ENCODE measurements around the gene CPEB3.

The CPEB3 gene

DNA sequence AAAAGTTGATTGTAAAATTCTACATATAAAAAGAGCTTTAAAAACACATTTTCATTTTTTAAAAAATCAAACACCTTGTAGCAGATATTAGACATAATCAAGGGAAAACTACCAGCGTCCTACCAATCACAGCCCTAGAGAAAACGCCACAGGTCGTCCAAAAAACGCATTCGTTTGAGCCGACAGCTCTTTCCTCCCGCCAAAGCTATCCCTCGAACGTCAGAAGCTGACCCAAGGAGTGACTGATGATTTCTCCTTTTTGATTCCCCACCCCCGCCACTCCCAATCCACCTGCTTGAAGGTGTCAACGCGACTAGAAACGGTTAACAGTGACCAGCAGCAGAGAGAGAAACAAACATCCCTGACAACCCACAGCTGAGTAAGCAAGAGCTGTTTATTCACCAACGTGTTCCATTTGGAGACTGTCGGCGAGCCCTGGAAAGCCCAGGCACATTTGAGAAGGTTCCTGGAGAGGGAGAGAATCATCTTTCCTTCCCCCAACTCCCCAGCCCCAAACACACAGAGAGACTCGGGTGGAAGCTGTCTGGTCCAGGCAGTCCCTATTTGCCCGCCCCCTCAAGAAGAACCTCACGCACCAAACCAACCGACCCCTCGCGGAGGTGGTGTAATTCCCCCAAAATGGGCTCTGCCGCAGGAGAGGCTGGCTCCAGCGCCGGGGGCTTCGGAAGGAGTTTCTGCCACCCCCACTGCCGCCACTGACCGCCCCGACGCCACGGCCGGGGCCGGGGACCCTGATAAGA is 622 bp downstream of the CPEB3 start:
- Histone ChIP-seq H3K27ac (replicated peaks) (peak overlapping the region; percentile 79), H3K27me3 (ENCODE audit: insufficient read depth, poor library complexity, severe bottlenecking) (no peaks in the 10 kb centered on the region), H3K4me3 (replicated peaks; ENCODE audit: insufficient read depth, low read length) (peak overlapping the region; percentile 98)
- TF ChIP-seq GABPA (IDR thresholded peaks at IDR 0.05; ENCODE audit: low read depth): no peak
- DNase-seq (ENCODE audit: low read depth in 1 of 2, low spot score in 1 of 2): peak in 1 of 2 experiments; percentile 27

DNA sequence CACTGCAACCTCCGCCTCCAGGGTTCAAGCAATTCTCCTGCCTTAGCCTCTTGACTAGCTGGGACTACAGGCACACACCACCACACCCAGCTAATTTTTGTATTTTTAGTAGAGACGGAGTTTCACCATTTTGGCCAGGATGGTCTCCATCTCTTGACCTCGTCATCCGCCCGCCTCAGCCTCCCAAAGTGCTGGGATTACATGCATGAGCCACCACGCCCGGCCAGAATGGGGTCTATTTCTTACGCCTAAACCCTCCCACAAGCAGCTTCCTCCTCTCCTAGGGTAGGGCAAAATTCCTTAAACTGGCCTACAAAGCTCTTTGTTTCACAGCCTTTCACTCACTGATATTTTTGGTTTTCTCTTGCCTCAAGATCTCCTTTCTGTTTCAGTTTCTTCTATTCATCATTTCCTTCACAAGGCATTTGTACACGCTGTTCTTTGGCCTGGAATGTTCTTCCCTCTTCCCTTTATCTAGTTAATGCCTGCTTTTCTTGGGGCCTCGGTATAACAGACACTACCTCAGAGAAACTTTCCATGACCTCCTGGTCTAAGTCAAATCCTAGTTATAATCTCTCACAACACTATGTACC is 6.7 kb downstream of the CPEB3 start:
- Histone ChIP-seq H3K27me3 (ENCODE audit: insufficient read depth, poor library complexity, severe bottlenecking) (no peaks in the 10 kb centered on the region), H3K4me3 (replicated peaks; ENCODE audit: insufficient read depth, low read length) (no peak overlapping the region), H3K27ac (replicated peaks) (no peak overlapping the region)
- no peak for TF ChIP-seq SPI1 (IDR thresholded peaks at IDR 0.05; ENCODE audit: borderline replicate concordance, low read depth)
- no peak for TF ChIP-seq POLR2AphosphoS5 (IDR thresholded peaks at IDR 0.05; ENCODE audit: low read depth)
- TF ChIP-seq, protein P1, sequence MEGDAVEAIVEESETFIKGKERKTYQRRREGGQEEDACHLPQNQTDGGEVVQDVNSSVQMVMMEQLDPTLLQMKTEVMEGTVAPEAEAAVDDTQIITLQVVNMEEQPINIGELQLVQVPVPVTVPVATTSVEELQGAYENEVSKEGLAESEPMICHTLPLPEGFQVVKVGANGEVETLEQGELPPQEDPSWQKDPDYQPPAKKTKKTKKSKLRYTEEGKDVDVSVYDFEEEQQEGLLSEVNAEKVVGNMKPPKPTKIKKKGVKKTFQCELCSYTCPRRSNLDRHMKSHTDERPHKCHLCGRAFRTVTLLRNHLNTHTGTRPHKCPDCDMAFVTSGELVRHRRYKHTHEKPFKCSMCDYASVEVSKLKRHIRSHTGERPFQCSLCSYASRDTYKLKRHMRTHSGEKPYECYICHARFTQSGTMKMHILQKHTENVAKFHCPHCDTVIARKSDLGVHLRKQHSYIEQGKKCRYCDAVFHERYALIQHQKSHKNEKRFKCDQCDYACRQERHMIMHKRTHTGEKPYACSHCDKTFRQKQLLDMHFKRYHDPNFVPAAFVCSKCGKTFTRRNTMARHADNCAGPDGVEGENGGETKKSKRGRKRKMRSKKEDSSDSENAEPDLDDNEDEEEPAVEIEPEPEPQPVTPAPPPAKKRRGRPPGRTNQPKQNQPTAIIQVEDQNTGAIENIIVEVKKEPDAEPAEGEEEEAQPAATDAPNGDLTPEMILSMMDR (IDR thresholded peaks at IDR 0.05; ENCODE audit: insufficient read depth, low read length): no peak
- TF ChIP-seq, protein P2, sequence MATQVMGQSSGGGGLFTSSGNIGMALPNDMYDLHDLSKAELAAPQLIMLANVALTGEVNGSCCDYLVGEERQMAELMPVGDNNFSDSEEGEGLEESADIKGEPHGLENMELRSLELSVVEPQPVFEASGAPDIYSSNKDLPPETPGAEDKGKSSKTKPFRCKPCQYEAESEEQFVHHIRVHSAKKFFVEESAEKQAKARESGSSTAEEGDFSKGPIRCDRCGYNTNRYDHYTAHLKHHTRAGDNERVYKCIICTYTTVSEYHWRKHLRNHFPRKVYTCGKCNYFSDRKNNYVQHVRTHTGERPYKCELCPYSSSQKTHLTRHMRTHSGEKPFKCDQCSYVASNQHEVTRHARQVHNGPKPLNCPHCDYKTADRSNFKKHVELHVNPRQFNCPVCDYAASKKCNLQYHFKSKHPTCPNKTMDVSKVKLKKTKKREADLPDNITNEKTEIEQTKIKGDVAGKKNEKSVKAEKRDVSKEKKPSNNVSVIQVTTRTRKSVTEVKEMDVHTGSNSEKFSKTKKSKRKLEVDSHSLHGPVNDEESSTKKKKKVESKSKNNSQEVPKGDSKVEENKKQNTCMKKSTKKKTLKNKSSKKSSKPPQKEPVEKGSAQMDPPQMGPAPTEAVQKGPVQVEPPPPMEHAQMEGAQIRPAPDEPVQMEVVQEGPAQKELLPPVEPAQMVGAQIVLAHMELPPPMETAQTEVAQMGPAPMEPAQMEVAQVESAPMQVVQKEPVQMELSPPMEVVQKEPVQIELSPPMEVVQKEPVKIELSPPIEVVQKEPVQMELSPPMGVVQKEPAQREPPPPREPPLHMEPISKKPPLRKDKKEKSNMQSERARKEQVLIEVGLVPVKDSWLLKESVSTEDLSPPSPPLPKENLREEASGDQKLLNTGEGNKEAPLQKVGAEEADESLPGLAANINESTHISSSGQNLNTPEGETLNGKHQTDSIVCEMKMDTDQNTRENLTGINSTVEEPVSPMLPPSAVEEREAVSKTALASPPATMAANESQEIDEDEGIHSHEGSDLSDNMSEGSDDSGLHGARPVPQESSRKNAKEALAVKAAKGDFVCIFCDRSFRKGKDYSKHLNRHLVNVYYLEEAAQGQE (IDR thresholded peaks at IDR 0.05; ENCODE audit: insufficient replicate concordance, low read depth): no peak
- TF ChIP-seq GABPA (IDR thresholded peaks at IDR 0.05; ENCODE audit: low read depth): no peak
- DNase-seq (ENCODE audit: low read depth in 1 of 2, low spot score in 1 of 2): no peak

DNA sequence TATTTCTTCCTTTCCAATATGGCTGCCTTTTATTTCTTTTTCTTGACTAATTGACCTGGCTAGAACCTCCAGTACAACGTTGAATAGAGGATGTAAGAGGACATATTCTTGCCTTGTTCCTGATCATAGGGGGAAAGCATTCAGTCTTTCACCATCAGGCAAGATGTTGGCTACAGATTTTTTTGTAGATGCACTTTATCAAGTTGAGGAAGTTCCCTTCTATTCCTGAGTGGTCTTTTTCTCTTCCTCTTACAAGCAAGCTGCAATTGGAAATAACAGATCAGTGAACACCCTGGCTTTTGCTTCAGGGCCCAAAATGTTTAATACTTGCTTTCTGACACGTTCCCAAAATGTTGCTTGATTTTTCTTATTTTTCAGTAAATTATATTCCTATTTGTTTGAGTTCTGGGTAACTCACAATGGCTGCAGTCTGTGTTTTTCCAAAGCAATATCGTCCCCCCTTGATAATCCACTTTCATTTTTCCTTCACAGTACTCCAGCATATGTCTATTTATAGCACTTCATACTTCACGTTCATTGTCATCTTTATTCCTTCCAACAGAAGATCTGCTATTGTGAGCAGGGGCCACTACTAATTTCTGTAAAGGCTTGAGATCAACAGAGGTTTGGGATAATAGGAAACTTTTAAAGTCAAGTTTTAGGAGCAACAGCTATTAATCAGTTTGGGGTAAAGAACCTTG is 11.7 kb downstream of the CPEB3 start:
- H3K27ac ChIP-seq (replicated peaks): no peak overlapping the region
- no peak for DNase-seq (ENCODE audit: low read depth in 1 of 2, low spot score in 1 of 2)
- no peaks in the 10 kb centered on the region for H3K27me3 ChIP-seq (ENCODE audit: insufficient read depth, poor library complexity, severe bottlenecking)
- no peak overlapping the region for H3K4me3 ChIP-seq (replicated peaks; ENCODE audit: insufficient read depth, low read length)
- TF ChIP-seq SPI1 (IDR thresholded peaks at IDR 0.05; ENCODE audit: borderline replicate concordance, low read depth): no peak

DNA sequence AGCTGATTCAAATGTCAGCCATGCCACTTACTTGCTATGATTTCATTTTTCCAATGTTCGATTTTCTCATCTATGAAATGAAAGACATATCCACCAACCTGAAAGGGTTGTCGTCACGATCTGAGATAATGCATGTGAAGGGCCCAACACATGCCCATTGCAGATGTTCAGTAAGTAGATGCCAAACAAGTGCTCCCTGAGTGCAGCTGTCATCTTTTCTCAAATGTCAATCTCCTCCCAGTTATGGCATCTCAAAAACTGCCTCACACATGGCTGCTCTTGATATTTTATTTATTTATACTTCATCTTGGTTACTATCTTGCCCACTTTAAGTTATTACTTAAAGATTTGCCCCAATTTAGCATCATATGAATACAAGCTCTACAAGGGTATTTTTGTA is 16.8 kb downstream of the CPEB3 start:
- Histone ChIP-seq H3K27ac (replicated peaks) (no peak overlapping the region), H3K27me3 (ENCODE audit: insufficient read depth, poor library complexity, severe bottlenecking) (no peaks in the 10 kb centered on the region), H3K4me3 (replicated peaks; ENCODE audit: insufficient read depth, low read length) (no peak overlapping the region)
- no peak for TF ChIP-seq POLR2AphosphoS5 (IDR thresholded peaks at IDR 0.05; ENCODE audit: low read depth)
- TF ChIP-seq, protein P1 (IDR thresholded peaks at IDR 0.05; ENCODE audit: insufficient read depth, low read length): no peak
- TF ChIP-seq, protein P2 (IDR thresholded peaks at IDR 0.05; ENCODE audit: insufficient replicate concordance, low read depth): no peak
- no peak for TF ChIP-seq GABPA (IDR thresholded peaks at IDR 0.05; ENCODE audit: low read depth)
- no peak for TF ChIP-seq SPI1 (IDR thresholded peaks at IDR 0.05; ENCODE audit: borderline replicate concordance, low read depth)
- DNase-seq (ENCODE audit: low read depth in 1 of 2, low spot score in 1 of 2): no peak
